Breast epithelium (tissue), 4 donors: Measurements from ENCODE around the gene DUSP23. TPM values are rescaled to one million over a fixed set of nuclear protein-coding genes. Genes with fewer than 3 reads are reported as not detected.

Source experiments
- DNase-seq, 2 donors: peaks; one replicate each; pipeline ENCODE4 v3.0.0-alpha.2; 2019; ENCODE audit warnings: low spot score in 2 of 2
- H3K27ac ChIP-seq, 2 donors: fragments of 200-600 bp; sonication (generic) in 1 of 2; one replicate each; pipeline ENCODE4 v1.5.1; 2016 to 2019; ENCODE audit warnings: mild to moderate bottlenecking in 1 of 2
- H3K27me3 ChIP-seq, 2 donors: fragments of 200-600 bp; sonication (generic) in 1 of 2; one replicate each; pipeline versions ENCODE4 v1.5.1 to v1.6.0; 2017 to 2019; ENCODE audit warnings: control low read depth in 1 of 2, mild to moderate bottlenecking in 1 of 2
- H3K36me3 ChIP-seq: fragments of 200-600 bp; one replicate; pipeline ENCODE4 v1.5.1; 2019
- H3K4me1 ChIP-seq, 2 donors: fragments of 200-600 bp; sonication (generic); one replicate each; pipeline ENCODE4 v1.5.1; 2016 to 2019; ENCODE audit warnings: control low read depth in 1 of 2
- H3K4me3 ChIP-seq, 3 donors: fragments of 200-600 bp; sonication (generic); 1 replicate in 2 of 3; 2 replicates in 1 of 3; pipeline ENCODE4 v1.5.1; 2016 to 2019; ENCODE audit warnings: mild to moderate bottlenecking in 3 of 3, moderate library complexity in 2 of 3
- H3K9me3 ChIP-seq, 2 donors: fragments of 200-600 bp; sonication (generic) in 1 of 2; one replicate each; pipeline ENCODE4 v1.5.1; 2016 to 2019; ENCODE audit warnings: control low read depth in 1 of 2
- CTCF ChIP-seq, 3 donors: fragments of 450-650 bp; IDR thresholded peaks; one replicate each; pipeline ENCODE4 v1.5.1; 2016 to 2017; ENCODE audit warnings: antibody characterized with exemption in 3 of 3, mild to moderate bottlenecking in 3 of 3, moderate library complexity in 3 of 3
- POLR2A ChIP-seq: fragments of 450-650 bp; IDR thresholded peaks from one replicate; pipeline ENCODE4 v1.6.1; 2016; ENCODE audit warnings: antibody characterized with exemption, mild to moderate bottlenecking, moderate library complexity
- POLR2AphosphoS5 ChIP-seq, 3 donors: sonication (generic); formaldehyde crosslinking; IDR thresholded peaks; one replicate each; pipeline ENCODE4 v1.6.1; 2017; ENCODE audit warnings: antibody characterized with exemption in 3 of 3
- intact Hi-C: fragments of 100-400 bp; cut with DNase I; formaldehyde crosslinking; loops from one replicate; pipeline ENCODE4 v1.15.1; 2023; ENCODE audit warnings: low total_unique reads
- total RNA-seq, 3 donors: library from RNA; depleted of rRNA; stranded (reverse); fragments of >200 nt; gene quantifications; one replicate each; pipeline ENCODE4 v1.1.0, GENCODE V29; 2016

The DUSP23 gene
- total RNA-seq, 3 donors from 2014 or later = 92.7 to 187 (median 147) TPM

- no peaks in the 10 kb centered on the region for H3K36me3 ChIP-seq
- H3K4me1 ChIP-seq = no peaks in the 10 kb centered on the region
- no peak for TF ChIP-seq CTCF (IDR thresholded peaks at IDR 0.05)
- TF ChIP-seq POLR2AphosphoS5 (IDR thresholded peaks at IDR 0.05) = no peak
- TF ChIP-seq POLR2A = no peak
- no peaks in the 10 kb centered on the region for H3K27me3 ChIP-seq
- intact Hi-C loops = no loop called here
- H3K4me3 ChIP-seq = no peak overlapping the region
- no peak for DNase-seq
- no peaks in the 10 kb centered on the region for H3K9me3 ChIP-seq
- no peak overlapping the region for H3K27ac ChIP-seq
These were observed 10.3 kb downstream of the DUSP23 start for GRCh38 chr1:159791031-159791430.

- Histone ChIP-seq H3K4me3 (no peak overlapping the region), H3K27ac (no peak overlapping the region), H3K36me3 (no peaks in the 10 kb centered on the region), H3K9me3 (no peaks in the 10 kb centered on the region), H3K4me1 (no peaks in the 10 kb centered on the region), H3K27me3 (no peaks in the 10 kb centered on the region)
- no peak for DNase-seq
- intact Hi-C loops = no loop called here
- no peak for TF ChIP-seq POLR2AphosphoS5 (IDR thresholded peaks at IDR 0.05)
These were observed 10.7 kb downstream of the DUSP23 start for GRCh38 chr1:159791461-159791860.

- Histone ChIP-seq H3K27me3 (no peaks in the 10 kb centered on the region), H3K4me1 (no peaks in the 10 kb centered on the region), H3K4me3 (no peak overlapping the region), H3K36me3 (no peaks in the 10 kb centered on the region), H3K27ac (no peak overlapping the region), H3K9me3 (no peaks in the 10 kb centered on the region)
- intact Hi-C loops = no loop called here
- TF ChIP-seq POLR2AphosphoS5 (IDR thresholded peaks at IDR 0.05) = no peak
- TF ChIP-seq CTCF (IDR thresholded peaks at IDR 0.05) = no peak
- TF ChIP-seq POLR2A = no peak
- no peak for DNase-seq
These were observed 14.8 kb downstream of the DUSP23 start for GRCh38 chr1:159795534-159795933.

- Histone ChIP-seq H3K36me3 (no peaks in the 10 kb centered on the region), H3K27me3 (no peaks in the 10 kb centered on the region), H3K9me3 (no peaks in the 10 kb centered on the region), H3K4me3 (no peak overlapping the region), H3K27ac (no peak overlapping the region), H3K4me1 (no peaks in the 10 kb centered on the region)
- peak in 1 of 2 donors; percentile 22 for DNase-seq
- no peak for TF ChIP-seq POLR2A
- TF ChIP-seq CTCF (IDR thresholded peaks at IDR 0.05) = peak in 2 of 3 donors; percentile 69 to 78
- TF ChIP-seq POLR2AphosphoS5 (IDR thresholded peaks at IDR 0.05) = peak in 1 of 3 donors; percentile 19
- intact Hi-C loops = no loop called here
These were observed 18.1 kb downstream of the DUSP23 start for GRCh38 chr1:159798893-159799292.

GRCh38 chr1:159799446-159799985, 18.8 kb downstream of the DUSP23 start:
- Histone ChIP-seq H3K4me1 (no peaks in the 10 kb centered on the region), H3K9me3 (no peaks in the 10 kb centered on the region), H3K36me3 (no peaks in the 10 kb centered on the region), H3K27me3 (no peaks in the 10 kb centered on the region), H3K4me3 (no peak overlapping the region), H3K27ac (no peak overlapping the region)
- intact Hi-C loops = no loop called here
- TF ChIP-seq POLR2AphosphoS5 (IDR thresholded peaks at IDR 0.05) (no peak), CTCF (IDR thresholded peaks at IDR 0.05) (no peak), POLR2A (no peak)
- no peak for DNase-seq
